B cell (primary cell): ENCODE results near the gene SLC45A2. TPM values are rescaled to one million over a fixed set of nuclear protein-coding genes. Genes with fewer than 3 reads are reported as not detected.

Experiments used
- ATAC-seq: fragments of 200-7000 bp; cut with Tn5 transposase; one replicate; pipeline ENCODE4 v1.10.0; 2021; ENCODE audit warnings: low read depth, mild to moderate bottlenecking, moderate number of reproducible peaks, moderate library complexity
- CTCF ChIA-PET: fragments of 350-600 bp; sonication (Branson Sonifier 250); formaldehyde crosslinking; loops from one replicate; lab custom pipeline; 2021; ENCODE audit warnings: antibody characterized with exemption, inconsistent platforms; lab: Charles Lee
- POLR2A ChIA-PET: fragments of 350-600 bp; sonication (Branson Sonifier 250); formaldehyde crosslinking; loops from one replicate; lab custom pipeline; 2021; ENCODE audit warnings: antibody characterized with exemption; lab: Charles Lee
- DNase-seq: peaks from one replicate; pipeline ENCODE4 v3.0.0; 2013
- H2AFZ ChIP-seq: 2 replicates; pipeline ENCODE4 v1.6.1; 2012; ENCODE audit warnings: mild to moderate bottlenecking, low read depth, low read length; ENCODE audit not compliant: insufficient read depth, poor library complexity, severe bottlenecking
- H3K27ac ChIP-seq, 2 donors: 1 replicate in 1 of 2; 2 replicates in 1 of 2; pipeline ENCODE4 v1.5.1; 2012 to 2013; ENCODE audit warnings: low read length in 2 of 2, mild to moderate bottlenecking in 2 of 2, moderate library complexity in 1 of 2
- H3K27me3 ChIP-seq, 4 experiments: fragments of 200-600 bp in 1 of 4; sonication (generic) in 1 of 4; replicated peaks in 1 of 4; 1 replicate in 2 of 4; 2 replicates in 2 of 4; pipeline versions ENCODE4 v1.6.1 to v1.7.0; 2013 to 2016; ENCODE audit warnings: low read length in 3 of 4, mild to moderate bottlenecking in 2 of 4, mixed read lengths in 1 of 4, moderate library complexity in 1 of 4; ENCODE audit not compliant: insufficient read depth in 4 of 4, control insufficient read depth in 3 of 4; ENCODE audit errors: control extremely low read depth in 1 of 4
- H3K36me3 ChIP-seq, 2 experiments: replicated peaks in 1 of 2; 1 replicate in 1 of 2; 2 replicates in 1 of 2; pipeline versions ENCODE4 v1.6.1 to v1.7.1; 2013; ENCODE audit warnings: low read length in 1 of 2; ENCODE audit not compliant: insufficient read depth in 2 of 2, control insufficient read depth in 1 of 2; ENCODE audit errors: control extremely low read depth in 1 of 2, extremely low read depth in 1 of 2
- H3K4me1 ChIP-seq, 2 donors: fragments of 200-600 bp in 1 of 2; sonication (generic) in 1 of 2; 1 replicate in 1 of 2; 2 replicates in 1 of 2; pipeline versions ENCODE4 v1.5.1 to v1.6.1; 2013 to 2017; ENCODE audit warnings: low read length in 2 of 2; ENCODE audit not compliant: control insufficient read depth in 2 of 2, insufficient read depth in 2 of 2
- H3K4me2 ChIP-seq: replicated peaks from 2 replicates; pipeline ENCODE3; 2012; ENCODE audit warnings: mild to moderate bottlenecking, low read depth, low read length; ENCODE audit not compliant: poor library complexity, severe bottlenecking
- H3K4me3 ChIP-seq, 5 experiments: fragments of 200-600 bp in 1 of 5; sonication (generic) in 1 of 5; 1 replicate in 3 of 5; 2 replicates in 2 of 5; pipeline versions ENCODE4 v1.5.1 to v1.7.0; 2011 to 2016; ENCODE audit warnings: low read length in 4 of 5, mild to moderate bottlenecking in 4 of 5, low read depth in 2 of 5, control low read depth in 1 of 5, moderate library complexity in 1 of 5; ENCODE audit not compliant: insufficient read depth in 1 of 5; ENCODE audit errors: control extremely low read depth in 1 of 5, extremely low read depth in 1 of 5
- H3K79me2 ChIP-seq: fragments of 200-600 bp; sonication (generic); one replicate; pipeline ENCODE4 v1.6.0; 2016; ENCODE audit warnings: low read length; ENCODE audit not compliant: control insufficient read depth, insufficient read depth
- H3K9ac ChIP-seq: fragments of 200-600 bp; sonication (generic); 2 replicates; pipeline ENCODE4 v1.6.1; 2017; ENCODE audit warnings: mild to moderate bottlenecking, low read length, moderate library complexity
- H3K9me3 ChIP-seq, 3 donors: one replicate each; pipeline versions ENCODE4 v1.6.1 to v1.7.1; 2013; ENCODE audit warnings: low read length in 2 of 3; ENCODE audit not compliant: control insufficient read depth in 2 of 3, insufficient read depth in 1 of 3; ENCODE audit errors: control extremely low read depth in 1 of 3
- H4K20me1 ChIP-seq: 2 replicates; pipeline ENCODE4 v1.6.0; 2012; ENCODE audit warnings: mild to moderate bottlenecking, low read length; ENCODE audit not compliant: insufficient read depth, control insufficient read depth, poor library complexity, severe bottlenecking
- H3K27ac Mint-ChIP-seq: one replicate; pipeline ENCODE4 v1.8.0; 2021; ENCODE audit warnings: mixed read lengths
- H3K27me3 Mint-ChIP-seq: one replicate; pipeline ENCODE4 v1.8.0; 2021; ENCODE audit warnings: mixed read lengths
- H3K4me1 Mint-ChIP-seq: one replicate; pipeline ENCODE4 v1.8.0; 2021; ENCODE audit warnings: mixed read lengths
- H3K4me3 Mint-ChIP-seq: one replicate; pipeline ENCODE4 v1.8.0; 2021; ENCODE audit warnings: mixed read lengths
- H3K9me3 Mint-ChIP-seq: one replicate; pipeline ENCODE4 v1.8.0; 2022; ENCODE audit warnings: mixed read lengths; ENCODE audit not compliant: insufficient read depth
- CTCF ChIP-seq: fragments of 200-600 bp; IDR thresholded peaks from one replicate; pipeline ENCODE4 v1.8.0; 2022; ENCODE audit warnings: antibody characterized with exemption, mild to moderate bottlenecking
- EZH2 ChIP-seq: IDR thresholded peaks from 2 replicates; pipeline ENCODE4 v1.6.1; 2012; ENCODE audit warnings: borderline replicate concordance, low read depth, mild to moderate bottlenecking, moderate library complexity, low read length; ENCODE audit not compliant: insufficient read depth, poor library complexity, severe bottlenecking
- WGBS: methylation state at CpG from one replicate; pipeline ENCODE4 v1.1.5; 2013; ENCODE audit warnings: missing lambda C conversion rate; ENCODE audit not compliant: insufficient coverage; 5-methylcytosine and 5-hydroxymethylcytosine counted together
- intact Hi-C: fragments of 100-400 bp; cut with micrococcal nuclease; formaldehyde crosslinking; loops from one replicate; pipeline ENCODE4 v1.10.0; 2022
- polyA plus RNA-seq: library from polyadenylated mRNA; depleted of rRNA; stranded (reverse); fragments of >200 nt; gene quantifications from 2 replicates; pipeline ENCODE4 v1.2.3, GENCODE V29; 2012
- total RNA-seq, 2 donors: library from RNA; stranded (reverse); fragments of 120-200 nt in 1 of 2; gene quantifications; 1 replicate in 1 of 2; 2 replicates in 1 of 2; pipeline versions ENCODE4 v1.2.3 to v1.2.4, GENCODE V29; 2013 to 2022

Gene SLC45A2
- total and polyA plus RNA-seq, 2 donors (not counting 1 experiment from before 2014, with no cell fraction given): not detected

GRCh38 chr5:33968211-33969005 lies 16.1 kb downstream of the SLC45A2 start:
- H3K9me3 ChIP-seq: no peaks in the 10 kb centered on the region
- H3K79me2 ChIP-seq: no peaks in the 10 kb centered on the region
- POLR2A ChIA-PET: no interaction called here
- no peaks in the 10 kb centered on the region for H3K36me3 ChIP-seq
- TF ChIP-seq EZH2 (no peak), CTCF (no peak)
- 100% methylated on average over 2 of the region's 3 CpGs for WGBS
- H3K27ac ChIP-seq: no peak overlapping the region
- CTCF ChIA-PET: interaction anchor here (0.6 to 3.3 kb wide), 4 partner anchors 13 to 532 kb away, joined by 4 to 22 read pairs (median 6); no protein-coding TSS in a partner anchor
- H3K4me3 Mint-ChIP-seq: no peak overlapping the region
- H3K27me3 Mint-ChIP-seq: peaks cover 3% of the 10 kb centered on the region
- H3K4me1 Mint-ChIP-seq: no peaks in the 10 kb centered on the region
- H3K4me2 ChIP-seq: no peak overlapping the region
- no peak overlapping the region for H2AFZ ChIP-seq
- H3K9ac ChIP-seq: no peak overlapping the region
- DNase-seq (no peak), ATAC-seq (no peak)
- intact Hi-C loops: no loop called here
- no peaks in the 10 kb centered on the region for H4K20me1 ChIP-seq
- no peaks in the 10 kb centered on the region for H3K9me3 Mint-ChIP-seq
- H3K4me3 ChIP-seq: no peak overlapping the region
- H3K4me1 ChIP-seq: no peaks in the 10 kb centered on the region
- no peak overlapping the region for H3K27ac Mint-ChIP-seq
- H3K27me3 ChIP-seq: no peaks in the 10 kb centered on the region

GRCh38 chr5:33966805-33967204 lies 17.7 kb downstream of the SLC45A2 start:
- H3K4me1 ChIP-seq: no peaks in the 10 kb centered on the region
- H3K4me2 ChIP-seq: no peak overlapping the region
- peaks cover 0 to 4% (median 0%) of the 10 kb centered on the region in 4 experiments for H3K27me3 ChIP-seq
- no peak overlapping the region for H3K27ac ChIP-seq
- DNase-seq (no peak), ATAC-seq (no peak)
- H4K20me1 ChIP-seq: no peaks in the 10 kb centered on the region
- peaks cover 7% of the 10 kb centered on the region for H3K27me3 Mint-ChIP-seq
- ChIA-PET CTCF (interaction anchor here (0.7 kb wide), 1 partner anchor 518 kb away, joined by 3 read pairs; no protein-coding TSS in a partner anchor), POLR2A (no interaction called here)
- 100% methylated on average over 1 of the region's 2 CpGs for WGBS
- no peak for TF ChIP-seq CTCF
- no peak overlapping the region for H3K4me3 ChIP-seq
- H3K4me1 Mint-ChIP-seq: no peaks in the 10 kb centered on the region
- H3K9ac ChIP-seq: no peak overlapping the region
- H3K9me3 Mint-ChIP-seq: no peaks in the 10 kb centered on the region
- no peak overlapping the region for H3K27ac Mint-ChIP-seq
- H3K4me3 Mint-ChIP-seq: no peak overlapping the region
- no peak overlapping the region for H2AFZ ChIP-seq
- H3K79me2 ChIP-seq: no peaks in the 10 kb centered on the region
- intact Hi-C loops: no loop called here
- no peaks in the 10 kb centered on the region for H3K9me3 ChIP-seq
- no peaks in the 10 kb centered on the region for H3K36me3 ChIP-seq
